ENCODE measurements around the gene NOC2L. TPM values are rescaled to one million over a fixed set of nuclear protein-coding genes. Genes with fewer than 3 reads are reported as not detected.
A peak's percentile ranks its signal among the peaks of the same experiment; 100 is the strongest.

NOC2L gene
- total and polyA plus RNA-seq, 9 of the 15 experiments (the other 6 are each of a cell fraction or from before 2014, with no cell fraction given), result 4.0 to 410 (median 200) TPM

DNA sequence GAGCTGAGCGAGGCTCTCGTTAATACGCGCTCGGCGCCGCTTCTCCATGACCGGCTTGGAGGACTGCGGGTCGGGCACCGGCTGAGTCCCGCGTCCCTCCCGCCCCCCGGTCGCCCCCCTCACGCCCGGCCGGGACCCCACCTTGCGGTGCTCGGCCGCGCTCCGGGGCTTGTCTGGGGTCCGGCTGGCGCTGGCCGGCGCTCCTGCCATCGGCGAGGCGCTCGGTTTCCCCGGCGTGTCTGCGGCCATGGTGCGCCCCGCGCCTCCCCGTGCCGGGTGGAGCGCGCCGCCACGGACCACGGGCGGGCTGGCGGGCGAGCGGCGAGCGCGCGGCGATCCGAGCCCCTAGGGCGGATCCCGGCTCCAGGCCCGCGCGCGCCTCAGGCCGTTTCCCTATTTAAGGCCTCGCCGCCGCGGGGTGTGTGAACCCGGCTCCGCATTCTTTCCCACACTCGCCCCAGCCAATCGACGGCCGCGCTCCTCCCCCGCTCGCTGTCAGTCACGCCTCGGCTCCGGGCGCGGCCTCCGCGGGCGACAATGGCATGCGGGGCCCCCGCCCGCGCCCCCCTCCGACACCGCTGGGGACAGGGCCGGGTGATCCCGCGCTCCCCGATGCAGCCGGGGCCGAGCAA, 40.8 kb upstream of the NOC2L start, which contains the start of gene HES4 (continued):
- no peak for TF ChIP-seq POLR2H (tag; IDR thresholded peaks at IDR 0.05; ENCODE audit: low read depth)
- no peak for TF ChIP-seq RFX5 (IDR thresholded peaks at IDR 0.05; ENCODE audit: low read depth, low read length)
- TF ChIP-seq, protein P1, sequence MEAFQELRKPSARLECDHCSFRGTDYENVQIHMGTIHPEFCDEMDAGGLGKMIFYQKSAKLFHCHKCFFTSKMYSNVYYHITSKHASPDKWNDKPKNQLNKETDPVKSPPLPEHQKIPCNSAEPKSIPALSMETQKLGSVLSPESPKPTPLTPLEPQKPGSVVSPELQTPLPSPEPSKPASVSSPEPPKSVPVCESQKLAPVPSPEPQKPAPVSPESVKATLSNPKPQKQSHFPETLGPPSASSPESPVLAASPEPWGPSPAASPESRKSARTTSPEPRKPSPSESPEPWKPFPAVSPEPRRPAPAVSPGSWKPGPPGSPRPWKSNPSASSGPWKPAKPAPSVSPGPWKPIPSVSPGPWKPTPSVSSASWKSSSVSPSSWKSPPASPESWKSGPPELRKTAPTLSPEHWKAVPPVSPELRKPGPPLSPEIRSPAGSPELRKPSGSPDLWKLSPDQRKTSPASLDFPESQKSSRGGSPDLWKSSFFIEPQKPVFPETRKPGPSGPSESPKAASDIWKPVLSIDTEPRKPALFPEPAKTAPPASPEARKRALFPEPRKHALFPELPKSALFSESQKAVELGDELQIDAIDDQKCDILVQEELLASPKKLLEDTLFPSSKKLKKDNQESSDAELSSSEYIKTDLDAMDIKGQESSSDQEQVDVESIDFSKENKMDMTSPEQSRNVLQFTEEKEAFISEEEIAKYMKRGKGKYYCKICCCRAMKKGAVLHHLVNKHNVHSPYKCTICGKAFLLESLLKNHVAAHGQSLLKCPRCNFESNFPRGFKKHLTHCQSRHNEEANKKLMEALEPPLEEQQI (IDR thresholded peaks at IDR 0.05), result no peak
- no peak for TF ChIP-seq ARHGAP35 (IDR thresholded peaks at IDR 0.05; ENCODE audit: partially characterized antibody)
- TF ChIP-seq COPS2 (conservative IDR thresholded peaks at IDR 0.05), result no peak
- TF ChIP-seq GATA2 (CRISPR knock-in tag; IDR thresholded peaks at IDR 0.05), result no peak
- TF ChIP-seq TBL1XR1 (IDR thresholded peaks at IDR 0.05; ENCODE audit: low read length in 2 of 2), result no peak; a peak in 1 of 4 replicates
- TF ChIP-seq ZC3H11A (IDR thresholded peaks at IDR 0.05; ENCODE audit: low read depth, low read length), result no peak
- TF ChIP-seq SMAD3 (CRISPR knock-in tag; conservative IDR thresholded peaks at IDR 0.05), result no peak
- TF ChIP-seq ZNF311 (CRISPR knock-in tag; IDR thresholded peaks at IDR 0.05), result no peak
- TF ChIP-seq MAFG (tag; conservative IDR thresholded peaks at IDR 0.05), result no peak
- TF ChIP-seq ZNF224 (CRISPR knock-in tag; IDR thresholded peaks at IDR 0.05), result no peak
- TF ChIP-seq, protein P2, sequence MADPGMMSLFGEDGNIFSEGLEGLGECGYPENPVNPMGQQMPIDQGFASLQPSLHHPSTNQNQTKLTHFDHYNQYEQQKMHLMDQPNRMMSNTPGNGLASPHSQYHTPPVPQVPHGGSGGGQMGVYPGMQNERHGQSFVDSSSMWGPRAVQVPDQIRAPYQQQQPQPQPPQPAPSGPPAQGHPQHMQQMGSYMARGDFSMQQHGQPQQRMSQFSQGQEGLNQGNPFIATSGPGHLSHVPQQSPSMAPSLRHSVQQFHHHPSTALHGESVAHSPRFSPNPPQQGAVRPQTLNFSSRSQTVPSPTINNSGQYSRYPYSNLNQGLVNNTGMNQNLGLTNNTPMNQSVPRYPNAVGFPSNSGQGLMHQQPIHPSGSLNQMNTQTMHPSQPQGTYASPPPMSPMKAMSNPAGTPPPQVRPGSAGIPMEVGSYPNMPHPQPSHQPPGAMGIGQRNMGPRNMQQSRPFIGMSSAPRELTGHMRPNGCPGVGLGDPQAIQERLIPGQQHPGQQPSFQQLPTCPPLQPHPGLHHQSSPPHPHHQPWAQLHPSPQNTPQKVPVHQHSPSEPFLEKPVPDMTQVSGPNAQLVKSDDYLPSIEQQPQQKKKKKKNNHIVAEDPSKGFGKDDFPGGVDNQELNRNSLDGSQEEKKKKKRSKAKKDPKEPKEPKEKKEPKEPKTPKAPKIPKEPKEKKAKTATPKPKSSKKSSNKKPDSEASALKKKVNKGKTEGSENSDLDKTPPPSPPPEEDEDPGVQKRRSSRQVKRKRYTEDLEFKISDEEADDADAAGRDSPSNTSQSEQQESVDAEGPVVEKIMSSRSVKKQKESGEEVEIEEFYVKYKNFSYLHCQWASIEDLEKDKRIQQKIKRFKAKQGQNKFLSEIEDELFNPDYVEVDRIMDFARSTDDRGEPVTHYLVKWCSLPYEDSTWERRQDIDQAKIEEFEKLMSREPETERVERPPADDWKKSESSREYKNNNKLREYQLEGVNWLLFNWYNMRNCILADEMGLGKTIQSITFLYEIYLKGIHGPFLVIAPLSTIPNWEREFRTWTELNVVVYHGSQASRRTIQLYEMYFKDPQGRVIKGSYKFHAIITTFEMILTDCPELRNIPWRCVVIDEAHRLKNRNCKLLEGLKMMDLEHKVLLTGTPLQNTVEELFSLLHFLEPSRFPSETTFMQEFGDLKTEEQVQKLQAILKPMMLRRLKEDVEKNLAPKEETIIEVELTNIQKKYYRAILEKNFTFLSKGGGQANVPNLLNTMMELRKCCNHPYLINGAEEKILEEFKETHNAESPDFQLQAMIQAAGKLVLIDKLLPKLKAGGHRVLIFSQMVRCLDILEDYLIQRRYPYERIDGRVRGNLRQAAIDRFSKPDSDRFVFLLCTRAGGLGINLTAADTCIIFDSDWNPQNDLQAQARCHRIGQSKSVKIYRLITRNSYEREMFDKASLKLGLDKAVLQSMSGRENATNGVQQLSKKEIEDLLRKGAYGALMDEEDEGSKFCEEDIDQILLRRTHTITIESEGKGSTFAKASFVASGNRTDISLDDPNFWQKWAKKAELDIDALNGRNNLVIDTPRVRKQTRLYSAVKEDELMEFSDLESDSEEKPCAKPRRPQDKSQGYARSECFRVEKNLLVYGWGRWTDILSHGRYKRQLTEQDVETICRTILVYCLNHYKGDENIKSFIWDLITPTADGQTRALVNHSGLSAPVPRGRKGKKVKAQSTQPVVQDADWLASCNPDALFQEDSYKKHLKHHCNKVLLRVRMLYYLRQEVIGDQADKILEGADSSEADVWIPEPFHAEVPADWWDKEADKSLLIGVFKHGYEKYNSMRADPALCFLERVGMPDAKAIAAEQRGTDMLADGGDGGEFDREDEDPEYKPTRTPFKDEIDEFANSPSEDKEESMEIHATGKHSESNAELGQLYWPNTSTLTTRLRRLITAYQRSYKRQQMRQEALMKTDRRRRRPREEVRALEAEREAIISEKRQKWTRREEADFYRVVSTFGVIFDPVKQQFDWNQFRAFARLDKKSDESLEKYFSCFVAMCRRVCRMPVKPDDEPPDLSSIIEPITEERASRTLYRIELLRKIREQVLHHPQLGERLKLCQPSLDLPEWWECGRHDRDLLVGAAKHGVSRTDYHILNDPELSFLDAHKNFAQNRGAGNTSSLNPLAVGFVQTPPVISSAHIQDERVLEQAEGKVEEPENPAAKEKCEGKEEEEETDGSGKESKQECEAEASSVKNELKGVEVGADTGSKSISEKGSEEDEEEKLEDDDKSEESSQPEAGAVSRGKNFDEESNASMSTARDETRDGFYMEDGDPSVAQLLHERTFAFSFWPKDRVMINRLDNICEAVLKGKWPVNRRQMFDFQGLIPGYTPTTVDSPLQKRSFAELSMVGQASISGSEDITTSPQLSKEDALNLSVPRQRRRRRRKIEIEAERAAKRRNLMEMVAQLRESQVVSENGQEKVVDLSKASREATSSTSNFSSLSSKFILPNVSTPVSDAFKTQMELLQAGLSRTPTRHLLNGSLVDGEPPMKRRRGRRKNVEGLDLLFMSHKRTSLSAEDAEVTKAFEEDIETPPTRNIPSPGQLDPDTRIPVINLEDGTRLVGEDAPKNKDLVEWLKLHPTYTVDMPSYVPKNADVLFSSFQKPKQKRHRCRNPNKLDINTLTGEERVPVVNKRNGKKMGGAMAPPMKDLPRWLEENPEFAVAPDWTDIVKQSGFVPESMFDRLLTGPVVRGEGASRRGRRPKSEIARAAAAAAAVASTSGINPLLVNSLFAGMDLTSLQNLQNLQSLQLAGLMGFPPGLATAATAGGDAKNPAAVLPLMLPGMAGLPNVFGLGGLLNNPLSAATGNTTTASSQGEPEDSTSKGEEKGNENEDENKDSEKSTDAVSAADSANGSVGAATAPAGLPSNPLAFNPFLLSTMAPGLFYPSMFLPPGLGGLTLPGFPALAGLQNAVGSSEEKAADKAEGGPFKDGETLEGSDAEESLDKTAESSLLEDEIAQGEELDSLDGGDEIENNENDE (IDR thresholded peaks at IDR 0.05; ENCODE audit: low read depth, low read length), result no peak
- TF ChIP-seq RBM14 (IDR thresholded peaks at IDR 0.05; ENCODE audit: borderline replicate concordance, insufficient read depth, low read depth, low read length), result no peak
- TF ChIP-seq SIN3A (IDR thresholded peaks at IDR 0.05; ENCODE audit: borderline replicate concordance in 2 of 2, control insufficient read depth in 1 of 2, low read depth in 2 of 2, low read length in 2 of 2), result peak in 1 of 2 experiments; percentile 8; a peak in 1 of 4 replicates
